ENCODE data around the gene SLC24A3. TPM values are rescaled to one million over a fixed set of nuclear protein-coding genes. Genes with fewer than 3 reads are reported as not detected.

The SLC24A3 gene
- total and polyA plus RNA-seq, 2 donors from 2014 or later: 0.86 to 5.2 TPM

DNA sequence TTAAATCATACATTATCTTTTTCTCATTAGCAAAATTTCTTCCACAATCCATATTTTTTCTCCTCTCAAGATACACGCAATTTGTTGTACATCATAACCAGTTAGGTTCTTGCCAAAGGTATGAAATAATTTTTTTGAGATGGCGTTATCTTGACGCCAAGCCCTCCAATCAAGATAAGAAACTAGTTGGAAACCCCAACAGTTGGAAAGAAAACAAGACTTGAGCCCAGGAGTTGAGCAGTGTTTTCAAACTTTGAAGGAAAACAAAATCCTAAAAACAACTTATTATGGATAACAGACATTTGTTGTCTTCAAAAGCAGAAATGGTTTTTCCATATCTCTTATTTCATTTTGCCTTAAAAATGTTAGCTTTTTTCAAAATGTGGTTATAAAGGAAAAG lies 184.8 kb downstream of the SLC24A3 start:
- Histone ChIP-seq H3K9me3 (ENCODE audit: control insufficient read depth in 2 of 3, insufficient read depth in 1 of 3, low read length in 3 of 3) (peaks cover 0 to 6% (median 0%) of the 10 kb centered on the region in 3 donors), H3K4me1 (ENCODE audit: control insufficient read depth in 2 of 3, insufficient read depth in 2 of 3, low read depth in 1 of 3, low read length in 3 of 3) (no peaks in the 10 kb centered on the region), H3K27me3 (ENCODE audit: control insufficient read depth, insufficient read depth, low read length) (no peaks in the 10 kb centered on the region), H3K36me3 (ENCODE audit: control insufficient read depth in 2 of 3, insufficient read depth in 3 of 3, low read length in 3 of 3) (no peaks in the 10 kb centered on the region), H3K4me3 (ENCODE audit: low read length in 3 of 3) (no peak overlapping the region), H3K27ac (ENCODE audit: low read depth in 2 of 2, low read length in 2 of 2) (no peak overlapping the region), H3K9ac (ENCODE audit: low read length in 3 of 3) (no peak overlapping the region)
- no peak for FAIRE-seq
- intact Hi-C loops (cut with DNase I): no loop called here
- TF ChIP-seq CTCF (IDR thresholded peaks at IDR 0.05; ENCODE audit: borderline replicate concordance, extremely low read depth, insufficient read depth): no peak
- no peak for DNase-seq

GRCh38 chr20:19397666-19398065 lies 185.2 kb downstream of the SLC24A3 start:
- no peak overlapping the region for H3K27ac ChIP-seq (ENCODE audit: low read depth in 2 of 2, low read length in 2 of 2)
- DNase-seq: no peak
- H3K4me3 ChIP-seq (ENCODE audit: low read length in 3 of 3): no peak overlapping the region
- no peaks in the 10 kb centered on the region for H3K36me3 ChIP-seq (ENCODE audit: control insufficient read depth in 2 of 3, insufficient read depth in 3 of 3, low read length in 3 of 3)
- peaks cover 0 to 6% (median 0%) of the 10 kb centered on the region in 3 donors for H3K9me3 ChIP-seq (ENCODE audit: control insufficient read depth in 2 of 3, insufficient read depth in 1 of 3, low read length in 3 of 3)
- no peak for TF ChIP-seq CTCF (IDR thresholded peaks at IDR 0.05; ENCODE audit: borderline replicate concordance, extremely low read depth, insufficient read depth)
- no peak for FAIRE-seq
- H3K4me1 ChIP-seq (ENCODE audit: control insufficient read depth in 2 of 3, insufficient read depth in 2 of 3, low read depth in 1 of 3, low read length in 3 of 3): no peaks in the 10 kb centered on the region
- no peaks in the 10 kb centered on the region for H3K27me3 ChIP-seq (ENCODE audit: control insufficient read depth, insufficient read depth, low read length)
- no peak overlapping the region for H3K9ac ChIP-seq (ENCODE audit: low read length in 3 of 3)
- intact Hi-C loops (cut with DNase I): no loop called here

DNA sequence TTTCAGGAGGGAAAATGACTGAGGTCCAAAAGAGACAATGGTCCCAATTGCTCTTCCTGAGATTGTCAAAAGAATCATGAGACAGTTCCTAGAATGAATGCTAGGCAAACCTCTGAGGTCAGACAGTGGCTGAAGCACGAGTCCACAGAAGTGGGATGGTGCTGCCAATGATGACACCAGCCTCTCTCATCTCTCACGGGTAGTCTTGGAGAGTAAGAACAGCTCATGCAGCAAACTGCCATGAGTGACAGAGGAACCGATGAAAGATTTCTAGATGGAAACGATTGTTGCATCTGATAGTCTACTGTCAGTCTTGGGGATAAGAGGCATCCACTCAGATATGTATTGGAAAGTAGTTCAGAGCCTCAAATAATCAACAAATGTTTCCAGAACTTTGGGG lies 188.7 kb downstream of the SLC24A3 start:
- Histone ChIP-seq H3K9me3 (ENCODE audit: control insufficient read depth in 2 of 3, insufficient read depth in 1 of 3, low read length in 3 of 3) (peaks cover 0 to 6% (median 0%) of the 10 kb centered on the region in 3 donors), H3K4me3 (ENCODE audit: low read length in 3 of 3) (no peak overlapping the region), H3K4me1 (ENCODE audit: control insufficient read depth in 2 of 3, insufficient read depth in 2 of 3, low read depth in 1 of 3, low read length in 3 of 3) (no peaks in the 10 kb centered on the region), H3K36me3 (ENCODE audit: control insufficient read depth in 2 of 3, insufficient read depth in 3 of 3, low read length in 3 of 3) (no peaks in the 10 kb centered on the region), H3K27ac (ENCODE audit: low read depth in 2 of 2, low read length in 2 of 2) (no peak overlapping the region), H3K27me3 (ENCODE audit: control insufficient read depth, insufficient read depth, low read length) (no peaks in the 10 kb centered on the region), H3K9ac (ENCODE audit: low read length in 3 of 3) (no peak overlapping the region)
- FAIRE-seq (no peak), DNase-seq (no peak)
- TF ChIP-seq CTCF (IDR thresholded peaks at IDR 0.05; ENCODE audit: borderline replicate concordance, extremely low read depth, insufficient read depth): no peak
- intact Hi-C loops (cut with DNase I): no loop called here

- Histone ChIP-seq H3K36me3 (ENCODE audit: control insufficient read depth in 2 of 3, insufficient read depth in 3 of 3, low read length in 3 of 3) (no peaks in the 10 kb centered on the region), H3K27me3 (ENCODE audit: control insufficient read depth, insufficient read depth, low read length) (no peaks in the 10 kb centered on the region), H3K4me1 (ENCODE audit: control insufficient read depth in 2 of 3, insufficient read depth in 2 of 3, low read depth in 1 of 3, low read length in 3 of 3) (peaks cover 0 to 11% (median 0%) of the 10 kb centered on the region in 3 donors), H3K9me3 (ENCODE audit: control insufficient read depth in 2 of 3, insufficient read depth in 1 of 3, low read length in 3 of 3) (peaks cover 0 to 4% (median 0%) of the 10 kb centered on the region in 3 donors), H3K4me3 (ENCODE audit: low read length in 3 of 3) (no peak overlapping the region), H3K9ac (ENCODE audit: low read length in 3 of 3) (no peak overlapping the region), H3K27ac (ENCODE audit: low read depth in 2 of 2, low read length in 2 of 2) (no peak overlapping the region)
- intact Hi-C loops (cut with DNase I): no loop called here
- no peak for FAIRE-seq
- no peak for TF ChIP-seq CTCF (IDR thresholded peaks at IDR 0.05; ENCODE audit: borderline replicate concordance, extremely low read depth, insufficient read depth)
- DNase-seq: no peak
Observed at GRCh38 chr20:19403549-19403948, 191.1 kb downstream of the SLC24A3 start.

Data from kidney (tissue), 14 donors.